Esophagus muscularis mucosa (tissue), 4 donors: ENCODE data around the gene ADGRV1. TPM values are rescaled to one million over a fixed set of nuclear protein-coding genes. Genes with fewer than 3 reads are reported as not detected.
A peak's percentile ranks its signal among the peaks of the same experiment; 100 is the strongest.

Experiments used
- DNase-seq: peaks from one replicate; pipeline ENCODE4 v3.0.0-alpha.2; 2017; ENCODE audit errors: extremely low spot score
- H3K27ac ChIP-seq, 4 donors: fragments of 200-600 bp; sonication (generic); replicated peaks in 1 of 4; 1 replicate in 3 of 4; 2 replicates in 1 of 4; pipeline ENCODE4 v1.5.1; 2016 to 2019; ENCODE audit warnings: mild to moderate bottlenecking in 1 of 4
- H3K27me3 ChIP-seq, 4 donors: fragments of 200-600 bp; sonication (generic); one replicate each; pipeline versions ENCODE4 v1.5.1 to v1.6.0; 2016 to 2019
- H3K36me3 ChIP-seq, 4 donors: fragments of 200-600 bp; sonication (generic); one replicate each; pipeline ENCODE4 v1.5.1; 2016 to 2019
- H3K4me1 ChIP-seq, 4 donors: fragments of 200-600 bp; sonication (generic); one replicate each; pipeline ENCODE4 v1.5.1; 2016 to 2019
- H3K4me3 ChIP-seq, 4 donors: fragments of 200-600 bp; sonication (generic); 1 replicate in 2 of 4; 2 replicates in 2 of 4; pipeline ENCODE4 v1.5.1; 2016 to 2019; ENCODE audit warnings: mild to moderate bottlenecking in 4 of 4, moderate library complexity in 1 of 4
- H3K9me3 ChIP-seq, 4 donors: fragments of 200-600 bp; sonication (generic); 1 replicate in 3 of 4; 2 replicates in 1 of 4; pipeline ENCODE4 v1.5.1; 2016 to 2019
- EP300 ChIP-seq: sonication (generic); formaldehyde crosslinking; IDR thresholded peaks from one replicate; pipeline ENCODE4 v1.6.1; 2017; ENCODE audit warnings: antibody characterized with exemption
- POLR2A ChIP-seq: fragments of 450-650 bp; IDR thresholded peaks from one replicate; pipeline ENCODE4 v1.6.1; 2017; ENCODE audit warnings: antibody characterized with exemption, moderate library complexity, mild to moderate bottlenecking, low read depth
- POLR2AphosphoS5 ChIP-seq, 2 donors: sonication (generic); formaldehyde crosslinking; IDR thresholded peaks; one replicate each; pipeline ENCODE4 v1.6.1; 2017; ENCODE audit warnings: antibody characterized with exemption in 2 of 2
- WGBS: methylation state at CpG from one replicate; pipeline ENCODE4 v1.1.5; 2018; 5-methylcytosine and 5-hydroxymethylcytosine counted together
- intact Hi-C: fragments of 100-400 bp; cut with DNase I; formaldehyde crosslinking; loops from one replicate; pipeline ENCODE4 v1.15.1; 2023
- total RNA-seq, 4 donors: library from RNA; depleted of rRNA; stranded (reverse); fragments of >200 nt; gene quantifications; one replicate each; pipeline versions ENCODE4 v1.1.0 to v1.2.1, GENCODE V29; 2016
- TF ChIP-seq, protein P1 (sequence below), 3 experiments: fragments of 200-600 bp in 2 of 3; fragments of 450-650 bp in 1 of 3; sonication (generic) in 2 of 3; IDR thresholded peaks; one replicate each; pipeline ENCODE4 v1.5.1; 2017 to 2019; ENCODE audit warnings: antibody characterized with exemption in 3 of 3, mild to moderate bottlenecking in 2 of 3, moderate library complexity in 1 of 3

ADGRV1 gene
- total RNA-seq, 4 donors from 2014 or later: 0.42 to 1.4 (median 0.54) TPM

DNA sequence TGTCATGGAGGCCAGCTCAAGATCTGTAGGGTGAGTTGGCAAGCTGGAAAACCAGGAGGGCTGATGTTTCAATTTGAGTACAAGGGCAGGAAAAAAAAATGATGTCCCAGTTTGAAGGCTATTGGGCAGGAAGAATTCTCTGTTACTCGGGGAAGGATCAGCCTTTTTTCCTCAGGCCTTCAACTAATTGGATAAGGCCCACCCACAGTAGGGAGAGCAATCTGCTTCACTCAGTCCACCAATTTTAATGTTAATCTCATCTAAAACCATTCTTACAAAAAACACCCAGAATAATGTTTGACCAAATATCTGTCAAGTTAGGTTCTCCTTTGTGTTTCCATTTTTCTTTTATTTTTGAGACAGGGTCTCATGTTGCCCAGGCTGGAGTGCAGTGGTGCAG, 442.1 kb downstream of the ADGRV1 start:
- Histone ChIP-seq H3K36me3 (no peaks in the 10 kb centered on the region), H3K9me3 (peaks cover 0 to 10% (median 0%) of the 10 kb centered on the region in 4 donors), H3K4me3 (no peak overlapping the region), H3K27ac (no peak overlapping the region), H3K4me1 (no peaks in the 10 kb centered on the region), H3K27me3 (no peaks in the 10 kb centered on the region)
- intact Hi-C loops: no loop called here
- TF ChIP-seq POLR2A: no peak
- TF ChIP-seq, protein P1, sequence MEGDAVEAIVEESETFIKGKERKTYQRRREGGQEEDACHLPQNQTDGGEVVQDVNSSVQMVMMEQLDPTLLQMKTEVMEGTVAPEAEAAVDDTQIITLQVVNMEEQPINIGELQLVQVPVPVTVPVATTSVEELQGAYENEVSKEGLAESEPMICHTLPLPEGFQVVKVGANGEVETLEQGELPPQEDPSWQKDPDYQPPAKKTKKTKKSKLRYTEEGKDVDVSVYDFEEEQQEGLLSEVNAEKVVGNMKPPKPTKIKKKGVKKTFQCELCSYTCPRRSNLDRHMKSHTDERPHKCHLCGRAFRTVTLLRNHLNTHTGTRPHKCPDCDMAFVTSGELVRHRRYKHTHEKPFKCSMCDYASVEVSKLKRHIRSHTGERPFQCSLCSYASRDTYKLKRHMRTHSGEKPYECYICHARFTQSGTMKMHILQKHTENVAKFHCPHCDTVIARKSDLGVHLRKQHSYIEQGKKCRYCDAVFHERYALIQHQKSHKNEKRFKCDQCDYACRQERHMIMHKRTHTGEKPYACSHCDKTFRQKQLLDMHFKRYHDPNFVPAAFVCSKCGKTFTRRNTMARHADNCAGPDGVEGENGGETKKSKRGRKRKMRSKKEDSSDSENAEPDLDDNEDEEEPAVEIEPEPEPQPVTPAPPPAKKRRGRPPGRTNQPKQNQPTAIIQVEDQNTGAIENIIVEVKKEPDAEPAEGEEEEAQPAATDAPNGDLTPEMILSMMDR (IDR thresholded peaks at IDR 0.05): no peak
- TF ChIP-seq POLR2AphosphoS5 (IDR thresholded peaks at IDR 0.05): no peak
- TF ChIP-seq EP300: no peak
- no peak for DNase-seq
- 86% methylated on average over 1 of the region's 1 CpG for WGBS

DNA sequence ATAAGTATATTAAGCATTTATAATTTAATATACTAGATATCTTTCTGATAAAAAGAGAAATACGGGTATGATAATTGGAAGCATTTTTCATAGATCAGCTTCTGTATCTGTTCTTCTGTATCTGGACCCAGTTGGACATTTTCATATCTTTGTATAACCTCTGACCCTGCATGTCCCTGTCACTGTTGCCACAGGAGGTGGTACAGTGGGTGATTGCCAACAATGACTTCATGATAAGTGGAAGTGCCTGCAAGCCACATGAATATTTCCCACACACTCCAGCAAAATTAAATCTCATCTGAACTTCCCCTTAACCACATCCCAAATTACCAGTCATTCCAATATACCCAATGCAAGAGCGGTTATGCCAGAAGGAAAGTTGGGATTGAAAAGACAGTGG, 448.1 kb downstream of the ADGRV1 start:
- Histone ChIP-seq H3K4me3 (no peak overlapping the region), H3K27me3 (no peaks in the 10 kb centered on the region), H3K27ac (no peak overlapping the region), H3K4me1 (peaks cover 0 to 22% (median 10%) of the 10 kb centered on the region in 4 donors), H3K9me3 (no peaks in the 10 kb centered on the region), H3K36me3 (no peaks in the 10 kb centered on the region)
- intact Hi-C loops: no loop called here
- WGBS: 96% methylated on average over 2 of the region's 2 CpGs
- no peak for DNase-seq
- TF ChIP-seq POLR2A (no peak), EP300 (no peak), POLR2AphosphoS5 (IDR thresholded peaks at IDR 0.05) (no peak)
- TF ChIP-seq, protein P1 (IDR thresholded peaks at IDR 0.05): no peak

DNA sequence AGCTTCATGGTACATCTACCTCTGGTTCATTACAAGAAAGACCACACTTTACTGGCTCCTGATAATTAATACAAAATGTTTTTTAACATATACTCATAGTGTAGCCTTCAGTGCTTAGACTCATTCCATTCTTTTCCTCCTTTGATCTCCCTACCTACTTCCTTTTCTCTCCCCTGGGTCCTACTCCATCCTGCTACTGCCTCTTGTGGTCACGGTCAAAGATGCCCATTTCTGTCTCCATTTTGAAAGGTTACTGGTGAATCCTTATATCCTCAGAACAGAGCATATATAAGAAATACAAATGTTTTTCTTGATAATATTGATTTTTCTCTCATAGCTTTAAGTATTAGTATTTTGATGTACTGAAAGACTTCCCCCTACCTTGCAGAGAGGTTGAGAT, 448.7 kb downstream of the ADGRV1 start:
- H3K27ac ChIP-seq: no peak overlapping the region
- no peaks in the 10 kb centered on the region for H3K27me3 ChIP-seq
- TF ChIP-seq EP300 (no peak), POLR2A (no peak), POLR2AphosphoS5 (IDR thresholded peaks at IDR 0.05) (no peak)
- TF ChIP-seq, protein P1 (IDR thresholded peaks at IDR 0.05): no peak
- H3K9me3 ChIP-seq: no peaks in the 10 kb centered on the region
- no peak overlapping the region for H3K4me3 ChIP-seq
- no peaks in the 10 kb centered on the region for H3K36me3 ChIP-seq
- intact Hi-C loops: no loop called here
- no peak for DNase-seq
- H3K4me1 ChIP-seq: peaks cover 0 to 22% (median 10%) of the 10 kb centered on the region in 4 donors
- WGBS: 97% methylated on average over 1 of the region's 1 CpG

DNA sequence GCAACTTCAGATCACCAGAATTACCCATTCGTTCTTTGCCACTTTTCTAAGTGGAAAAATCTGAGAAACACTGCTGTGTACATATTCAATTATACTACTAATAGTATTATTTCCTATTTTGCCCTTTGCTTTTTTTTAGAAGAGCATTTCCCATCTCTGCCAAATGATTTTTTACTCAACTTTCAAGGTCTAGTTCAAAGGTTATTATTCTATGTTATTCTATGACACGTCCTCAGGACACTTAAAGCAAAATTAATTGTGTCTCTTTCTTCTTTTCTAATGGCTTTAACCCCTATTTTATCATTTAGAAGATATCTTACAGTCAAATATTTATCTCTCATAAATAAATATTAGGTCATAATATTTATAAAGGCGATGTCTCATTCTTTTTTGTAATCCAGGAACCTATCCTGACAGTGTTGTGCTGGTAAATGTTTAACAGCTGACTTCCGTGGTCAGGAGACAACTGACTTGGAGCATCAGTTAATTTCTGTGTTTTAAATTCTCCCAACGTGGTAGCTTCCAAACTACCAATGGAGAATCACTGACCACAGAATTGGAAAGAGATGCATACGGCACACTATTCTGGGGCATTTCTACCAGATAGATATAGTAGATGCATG, 449.3 kb downstream of the ADGRV1 start:
- H3K4me1 ChIP-seq: peaks cover 0 to 22% (median 10%) of the 10 kb centered on the region in 4 donors
- WGBS: 48% methylated on average over 6 of the region's 6 CpGs
- no peak for DNase-seq
- TF ChIP-seq POLR2AphosphoS5 (IDR thresholded peaks at IDR 0.05) (no peak), POLR2A (no peak), EP300 (no peak)
- TF ChIP-seq, protein P1 (IDR thresholded peaks at IDR 0.05): no peak
- peak overlapping the region in 1 of 4 donors; percentile 15 for H3K27ac ChIP-seq
- intact Hi-C loops: no loop called here
- H3K4me3 ChIP-seq: no peak overlapping the region
- no peaks in the 10 kb centered on the region for H3K27me3 ChIP-seq
- no peaks in the 10 kb centered on the region for H3K36me3 ChIP-seq
- H3K9me3 ChIP-seq: no peaks in the 10 kb centered on the region

DNA sequence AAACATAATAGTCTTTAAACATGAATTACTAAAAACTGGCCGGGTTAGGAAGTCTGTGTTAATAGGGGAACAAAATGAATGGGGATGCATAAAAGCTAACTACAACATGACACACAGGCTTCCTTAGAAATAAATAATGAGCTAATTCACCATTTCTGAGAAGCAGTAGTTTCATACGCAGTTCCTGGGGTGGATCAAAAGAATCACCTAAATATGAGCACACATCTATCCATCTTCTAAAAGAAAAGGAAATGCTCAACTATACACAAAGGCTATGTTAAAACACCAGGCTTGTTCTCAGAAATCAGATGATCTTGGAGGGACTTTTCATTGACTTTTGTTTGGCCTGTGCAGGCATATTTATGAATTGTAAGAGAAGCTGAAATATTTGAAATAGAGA, 451.5 kb downstream of the ADGRV1 start:
- Histone ChIP-seq H3K4me3 (no peak overlapping the region), H3K27ac (no peak overlapping the region), H3K9me3 (no peaks in the 10 kb centered on the region), H3K36me3 (no peaks in the 10 kb centered on the region), H3K27me3 (no peaks in the 10 kb centered on the region), H3K4me1 (peaks cover 0 to 22% (median 10%) of the 10 kb centered on the region in 4 donors)
- TF ChIP-seq EP300: no peak
- TF ChIP-seq POLR2AphosphoS5 (IDR thresholded peaks at IDR 0.05): no peak
- TF ChIP-seq, protein P1 (IDR thresholded peaks at IDR 0.05): no peak
- no peak for TF ChIP-seq POLR2A
- no peak for DNase-seq
- intact Hi-C loops: no loop called here
- WGBS: 39% methylated on average over 2 of the region's 2 CpGs
